Measurements from ENCODE around the gene CHD1L. TPM values are rescaled to one million over a fixed set of nuclear protein-coding genes. Genes with fewer than 3 reads are reported as not detected.
A peak's percentile ranks its signal among the peaks of the same experiment; 100 is the strongest.
"Not testable (repeated sequence)": the region's sequence is repeated elsewhere in the genome, so short reads cannot be mapped to it uniquely, and the experiment has no call there.

CHD1L gene
- 10 to 100 TPM; 36.0 to 52.1 (median 49.2) TPM for polyA plus RNA-seq (ENCODE audit: insufficient read length in 4 of 4)

DNA sequence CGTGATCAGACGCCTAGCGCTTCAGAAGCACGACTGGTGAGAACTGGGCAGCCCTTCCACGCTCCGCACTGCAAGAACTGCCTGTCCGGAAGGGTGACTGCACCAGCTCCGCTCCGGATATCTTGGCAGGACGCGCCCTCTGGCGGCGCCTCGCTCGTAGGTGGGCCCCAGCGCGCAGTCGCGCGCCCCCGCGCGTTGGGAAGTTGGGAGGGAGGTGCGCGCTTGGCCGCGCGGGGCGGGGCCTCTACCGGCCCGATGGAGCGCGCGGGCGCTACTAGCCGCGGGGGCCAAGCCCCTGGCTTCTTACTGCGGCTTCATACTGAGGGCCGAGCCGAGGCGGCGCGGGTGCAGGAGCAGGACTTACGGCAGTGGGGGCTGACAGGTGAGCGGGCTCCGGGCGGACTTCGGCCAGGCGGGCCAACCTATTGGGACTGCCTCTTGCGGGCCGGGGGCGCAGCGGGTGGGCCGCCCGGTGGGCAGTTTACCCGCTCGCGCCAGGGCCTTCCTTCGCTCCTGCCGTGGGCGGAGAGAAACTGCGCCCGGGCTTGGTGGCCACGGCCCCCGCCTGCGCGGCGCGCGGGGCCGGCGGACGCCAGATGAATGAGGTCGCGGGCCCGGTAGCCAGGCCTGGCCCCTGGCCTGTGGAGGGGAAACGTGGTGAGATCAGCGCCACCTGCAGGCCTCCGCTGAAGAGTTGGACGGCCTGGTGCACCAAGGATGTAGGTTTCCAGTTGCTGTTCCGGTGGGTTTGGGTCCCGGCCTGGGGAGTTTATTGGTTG lies at the start of gene CHD1L:
Gene CHD1L, plus strand, starts transcription at position 236 of the 779 bp plus-strand sequence. Its CDS starts 20 bp downstream, at position 256.
- peak; percentile 86 to 92 (median 90) for DNase-seq (ENCODE audit: low read depth in 4 of 4, low spot score in 3 of 4)

DNA sequence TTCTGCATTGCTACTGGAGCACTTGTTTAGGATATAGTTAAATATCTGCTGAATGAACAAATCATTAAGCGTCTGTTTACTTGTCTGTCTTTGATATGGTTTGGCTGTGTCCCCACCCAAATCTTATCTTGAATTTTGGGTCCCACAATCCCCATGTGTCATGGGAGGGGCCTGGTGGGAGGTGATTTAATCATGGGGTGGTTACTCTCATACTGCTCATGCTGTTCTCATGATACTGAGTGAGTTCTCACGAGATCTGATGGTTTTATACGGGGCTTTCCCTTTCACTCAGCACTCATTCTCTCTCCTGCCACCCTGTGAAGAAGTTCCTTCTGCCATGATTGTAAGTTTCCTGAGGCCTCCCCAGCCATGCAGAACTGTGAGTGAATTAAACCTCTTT lies 45.2 kb upstream of the CHD1L start:
- not testable (repeated sequence) for DNase-seq (ENCODE audit: low read depth in 4 of 4, low spot score in 3 of 4)

- DNase-seq (ENCODE audit: low read depth in 4 of 4, low spot score in 3 of 4), result no peak
Measured at GRCh38 chr1:147201276-147201675, 41.2 kb upstream of the CHD1L start.

DNA sequence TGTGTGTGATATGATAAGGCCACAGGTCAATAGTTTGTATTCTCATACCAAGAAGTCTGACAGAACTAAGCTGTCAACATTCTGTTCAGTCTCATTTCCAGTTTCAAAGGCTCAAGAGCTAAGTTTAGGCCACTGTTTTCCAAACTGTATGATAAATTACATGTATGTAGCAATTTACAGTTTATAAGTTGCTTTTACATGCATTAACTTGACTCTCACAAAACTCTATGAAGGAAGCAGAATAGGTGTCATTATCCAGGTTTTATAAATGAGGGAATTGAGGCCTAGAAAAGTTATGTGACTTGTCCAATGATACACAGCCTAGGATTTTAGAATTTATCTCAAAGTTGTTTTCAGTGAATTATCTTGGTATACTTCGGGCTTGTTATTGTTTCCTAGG lies 40.7 kb upstream of the CHD1L start:
- DNase-seq (ENCODE audit: low read depth in 4 of 4, low spot score in 3 of 4), result no peak

GRCh38 chr1:147202576-147202975 lies 39.9 kb upstream of the CHD1L start:
- no peak for DNase-seq (ENCODE audit: low read depth in 4 of 4, low spot score in 3 of 4)

GRCh38 chr1:147204080-147204479 lies 38.4 kb upstream of the CHD1L start:
- no peak for DNase-seq (ENCODE audit: low read depth in 4 of 4, low spot score in 3 of 4)

DNA sequence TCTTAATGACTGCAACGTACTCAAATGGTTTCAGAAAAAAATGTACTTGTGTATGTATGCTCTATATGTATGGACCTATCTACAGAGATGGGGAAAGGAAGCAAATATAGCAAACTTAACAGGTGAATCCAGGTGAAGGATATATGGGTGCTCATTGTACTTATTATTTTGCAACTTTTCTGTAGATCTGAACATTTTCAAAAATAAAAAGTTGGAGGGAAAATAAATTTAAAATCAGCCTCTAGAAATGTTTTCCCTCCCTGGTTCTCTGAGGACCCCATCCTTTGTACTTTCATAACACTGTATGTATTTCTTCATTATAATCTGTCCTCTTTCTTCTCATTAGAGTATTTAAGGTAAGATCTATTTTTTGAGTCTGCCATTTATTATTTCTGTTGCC lies 35.3 kb upstream of the CHD1L start:
- DNase-seq (ENCODE audit: low read depth in 4 of 4, low spot score in 3 of 4), result no peak

GRCh38 chr1:147208619-147209018 lies 33.9 kb upstream of the CHD1L start:
- DNase-seq (ENCODE audit: low read depth in 4 of 4, low spot score in 3 of 4), result no peak

DNA sequence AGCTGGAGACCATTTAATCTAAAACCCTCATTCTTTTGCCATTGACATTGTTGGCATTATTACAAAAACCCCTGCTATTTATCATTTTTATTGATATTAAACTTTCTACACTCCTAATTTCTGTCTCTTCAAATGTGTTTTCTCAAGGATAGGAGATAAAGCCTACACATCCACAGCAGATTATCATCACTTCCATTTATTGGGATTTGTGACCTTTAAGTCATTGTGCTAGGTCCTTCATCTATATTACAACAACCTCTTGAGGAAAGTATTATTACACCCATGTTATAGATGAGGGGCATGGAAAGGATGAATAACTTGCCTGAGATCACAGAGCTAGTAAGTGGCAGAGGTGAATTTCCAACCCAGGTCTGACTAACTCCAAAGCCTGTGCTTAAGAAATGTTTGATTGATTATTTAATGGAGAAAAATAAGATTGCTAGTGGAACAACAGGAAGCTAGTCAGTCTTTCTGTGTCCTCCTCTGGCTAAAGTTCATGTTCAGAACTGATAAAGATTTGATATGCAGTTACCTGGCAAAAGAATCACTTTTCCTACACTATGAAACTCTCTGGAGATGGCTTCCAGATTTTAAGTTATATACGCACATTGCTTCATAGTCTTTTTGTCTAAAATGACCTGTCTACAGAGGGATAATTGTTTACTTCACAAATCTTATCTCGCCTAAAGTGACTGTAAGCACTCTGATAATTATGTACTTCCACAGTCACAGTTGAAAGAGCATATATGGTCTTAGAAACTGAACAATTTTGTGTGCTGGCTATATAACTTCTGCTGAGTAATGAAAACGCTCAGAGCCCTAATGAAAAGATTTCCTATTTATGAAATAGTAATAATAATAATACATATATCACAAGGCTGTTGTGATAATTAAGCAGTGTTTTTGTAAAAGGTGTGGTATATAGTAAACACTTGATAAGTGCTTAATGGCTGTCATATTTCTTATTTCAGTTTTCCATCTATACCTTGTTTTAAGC lies 32.4 kb upstream of the CHD1L start:
- no peak for DNase-seq (ENCODE audit: low read depth in 4 of 4, low spot score in 3 of 4)

DNA sequence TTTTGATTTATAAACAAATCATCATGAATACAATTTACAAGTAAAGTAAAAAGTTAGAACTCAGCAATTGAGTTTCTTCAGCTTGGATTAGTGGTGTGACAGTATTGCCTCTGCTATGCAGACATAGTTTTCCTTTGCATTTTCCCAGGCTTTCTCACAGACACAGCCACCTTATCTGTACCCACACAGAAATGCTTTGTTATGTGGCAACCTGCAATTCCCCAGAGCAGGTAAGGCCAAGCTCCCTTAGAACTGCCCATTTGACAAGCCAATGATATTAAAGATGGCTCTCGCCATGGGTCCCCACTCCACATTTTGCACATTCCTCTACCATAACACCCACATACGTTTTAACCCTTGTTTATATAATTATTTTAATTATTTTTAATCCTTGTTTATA lies 31.5 kb upstream of the CHD1L start:
- DNase-seq (ENCODE audit: low read depth in 4 of 4, low spot score in 3 of 4), result no peak

GRCh38 chr1:147211577-147211976 lies 30.9 kb upstream of the CHD1L start:
- DNase-seq (ENCODE audit: low read depth in 4 of 4, low spot score in 3 of 4), result no peak

- DNase-seq (ENCODE audit: low read depth in 4 of 4, low spot score in 3 of 4), result no peak
Measured at GRCh38 chr1:147213271-147213670, 29.2 kb upstream of the CHD1L start.

DNA sequence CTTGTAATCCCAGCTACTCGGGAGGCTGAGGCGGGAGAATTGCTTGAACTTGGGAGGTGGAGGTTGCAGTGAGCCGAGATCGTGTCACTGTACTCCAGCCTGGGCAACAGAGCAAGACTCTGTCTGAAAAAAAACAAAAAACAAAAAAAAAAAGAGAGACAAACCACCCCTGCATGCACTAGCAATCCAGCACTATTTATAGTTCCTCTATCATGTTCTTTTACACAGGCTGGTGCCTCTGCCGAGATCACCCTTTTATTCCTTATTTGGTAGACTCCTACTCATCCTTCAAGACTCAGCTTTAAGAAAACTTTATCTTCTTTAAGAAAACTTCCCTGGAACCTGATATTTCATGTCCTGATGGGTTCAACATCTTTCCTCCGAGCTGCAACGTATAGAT lies 28.2 kb upstream of the CHD1L start:
- DNase-seq (ENCODE audit: low read depth in 4 of 4, low spot score in 3 of 4), result no peak

GRCh38 chr1:147214842-147215539 lies 27.5 kb upstream of the CHD1L start:
- no peak for DNase-seq (ENCODE audit: low read depth in 4 of 4, low spot score in 3 of 4)

DNA sequence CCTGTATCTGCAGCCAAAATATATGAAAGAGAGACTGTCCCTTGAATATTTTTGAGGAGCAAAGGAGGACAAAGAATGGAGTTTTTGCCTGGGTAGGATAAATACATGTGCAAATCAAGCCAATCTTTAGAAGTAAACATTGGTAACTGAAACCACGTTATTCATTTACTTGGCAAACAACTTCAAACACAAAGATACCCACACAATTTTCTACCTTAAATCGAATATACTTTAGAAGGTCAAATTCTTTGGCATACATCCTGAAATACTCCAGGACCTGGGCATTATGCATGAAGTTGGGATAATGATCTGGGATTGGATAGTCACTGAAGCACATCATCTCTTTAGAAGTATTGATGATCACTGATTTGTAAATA lies 27.0 kb upstream of the CHD1L start:
- DNase-seq (ENCODE audit: low read depth in 4 of 4, low spot score in 3 of 4), result no peak

GRCh38 chr1:147216124-147216523 lies 26.4 kb upstream of the CHD1L start:
- no peak for DNase-seq (ENCODE audit: low read depth in 4 of 4, low spot score in 3 of 4)

- no peak for DNase-seq (ENCODE audit: low read depth in 4 of 4, low spot score in 3 of 4)
Measured at GRCh38 chr1:147217141-147217540, 25.3 kb upstream of the CHD1L start.

- no peak for DNase-seq (ENCODE audit: low read depth in 4 of 4, low spot score in 3 of 4)
Measured at GRCh38 chr1:147218606-147219005, 23.9 kb upstream of the CHD1L start.

GRCh38 chr1:147223740-147224615 lies 18.5 kb upstream of the CHD1L start:
- DNase-seq (ENCODE audit: low read depth in 4 of 4, low spot score in 3 of 4), result no peak

- peak; percentile 47 to 63 (median 58) for DNase-seq (ENCODE audit: low read depth in 4 of 4, low spot score in 3 of 4)
Measured at GRCh38 chr1:147225193-147225730, 17.2 kb upstream of the CHD1L start, which contains the start of gene FMO5. Gene FMO5, minus strand, starts transcription at chr1:147225339. Its CDS starts 310 bp downstream, at chr1:147225029.
